Activated CD8-positive, alpha-beta memory T cell treated with anti-CD3 and anti-CD28 coated beads, Interleukin-2, amount 50 U/mL, for 1 hour (primary cell): Measurements from ENCODE around the gene TIMM44.
"Not testable (repeated sequence)": the region's sequence is repeated elsewhere in the genome, so short reads cannot be mapped to it uniquely, and the experiment has no call there.

Experiments
- DNase-seq: peaks from one replicate; pipeline ENCODE4 v3.0.0-alpha.2; 2020; ENCODE audit errors: extremely low read depth

TIMM44 gene

GRCh38 chr19:7976461-7976860 lies 33.0 kb upstream of the TIMM44 start:
- DNase-seq = no peak

- DNase-seq = no peak
These were observed 31.6 kb upstream of the TIMM44 start for GRCh38 chr19:7975037-7975436.

- no peak for DNase-seq
These were observed 30.4 kb upstream of the TIMM44 start for GRCh38 chr19:7973883-7974282.

- no peak for DNase-seq
These were observed 28.4 kb upstream of the TIMM44 start for GRCh38 chr19:7971553-7972520.

- no peak for DNase-seq
These were observed 27.4 kb upstream of the TIMM44 start for GRCh38 chr19:7970716-7971448.

GRCh38 chr19:7969555-7969939 lies 26.1 kb upstream of the TIMM44 start:
- DNase-seq = no peak

GRCh38 chr19:7968796-7969554 lies 25.5 kb upstream of the TIMM44 start:
- no peak for DNase-seq

- DNase-seq = no peak
These were observed 24.7 kb upstream of the TIMM44 start for GRCh38 chr19:7968008-7968795.

- DNase-seq = no peak
These were observed 22.6 kb upstream of the TIMM44 start for GRCh38 chr19:7965921-7966665.

- no peak for DNase-seq
These were observed 21.9 kb upstream of the TIMM44 start for GRCh38 chr19:7965259-7965841.

GRCh38 chr19:7963566-7963965 lies 20.1 kb upstream of the TIMM44 start:
- DNase-seq = no peak

- DNase-seq = no peak
These were observed 19.3 kb upstream of the TIMM44 start for GRCh38 chr19:7962644-7963268.

- no peak for DNase-seq
These were observed 18.6 kb upstream of the TIMM44 start for GRCh38 chr19:7961920-7962626.

- not testable (repeated sequence) for DNase-seq
These were observed 17.6 kb upstream of the TIMM44 start for GRCh38 chr19:7961082-7961481.

GRCh38 chr19:7959211-7959610 lies 15.7 kb upstream of the TIMM44 start:
- DNase-seq = no peak

- DNase-seq = no peak
These were observed 12.2 kb upstream of the TIMM44 start for GRCh38 chr19:7955696-7956095.

- DNase-seq = no peak
These were observed 10.1 kb upstream of the TIMM44 start for GRCh38 chr19:7953576-7953975.

- DNase-seq = no peak
These were observed 9.6 kb upstream of the TIMM44 start for GRCh38 chr19:7953060-7953459.

- DNase-seq = no peak
These were observed 4.5 kb upstream of the TIMM44 start for GRCh38 chr19:7947939-7948338.
